Activated B cell treated with CpG ODN at 0.5 μM for 24 hours (primary cell): ENCODE measurements around the gene TUBB. TPM values are rescaled to one million over a fixed set of nuclear protein-coding genes. Genes with fewer than 3 reads are reported as not detected.
A peak's percentile ranks its signal among the peaks of the same experiment; 100 is the strongest.

ENCODE experiments used
- ATAC-seq: fragments of 200-7000 bp; cut with Tn5 transposase; one replicate; pipeline ENCODE4 v1.10.0; 2021; ENCODE audit warnings: low read depth, mild to moderate bottlenecking, moderate library complexity
- CTCF ChIA-PET: fragments of 350-600 bp; sonication (Branson Sonifier 250); formaldehyde crosslinking; loops from one replicate; lab custom pipeline; 2021; ENCODE audit warnings: antibody characterized with exemption; lab: Charles Lee
- POLR2A ChIA-PET: fragments of 350-600 bp; sonication (Branson Sonifier 250); formaldehyde crosslinking; loops from one replicate; lab custom pipeline; 2021; ENCODE audit warnings: antibody characterized with exemption; lab: Charles Lee
- DNase-seq: peaks from one replicate; pipeline ENCODE4 v3.0.0; 2022
- H3K27ac Mint-ChIP-seq: one replicate; pipeline ENCODE4 v1.8.0; 2020; ENCODE audit warnings: mixed read lengths
- H3K27me3 Mint-ChIP-seq: one replicate; pipeline ENCODE4 v1.8.0; 2021; ENCODE audit warnings: mixed read lengths
- H3K36me3 Mint-ChIP-seq: one replicate; pipeline ENCODE4 v1.8.0; 2021; ENCODE audit warnings: low read depth, mixed read lengths
- H3K4me1 Mint-ChIP-seq: one replicate; pipeline ENCODE4 v1.8.0; 2021; ENCODE audit warnings: mixed read lengths
- H3K4me3 Mint-ChIP-seq: one replicate; pipeline ENCODE4 v1.8.0; 2020; ENCODE audit warnings: mild to moderate bottlenecking, mixed read lengths
- H3K9me3 Mint-ChIP-seq: one replicate; pipeline ENCODE4 v1.8.0; 2020; ENCODE audit warnings: mixed read lengths
- CTCF ChIP-seq: fragments of 200-600 bp; IDR thresholded peaks from one replicate; pipeline ENCODE4 v1.8.0; 2022; ENCODE audit warnings: antibody characterized with exemption, mild to moderate bottlenecking
- intact Hi-C: fragments of 100-400 bp; cut with micrococcal nuclease; formaldehyde crosslinking; loops from one replicate; pipeline ENCODE4 v1.15.1; 2024
- total RNA-seq: library from RNA; stranded (reverse); gene quantifications from 2 replicates; pipeline ENCODE4 v1.2.3, GENCODE V29; 2022

Gene TUBB
- total RNA-seq, 1 donor from 2014 or later = 700 TPM

- no peaks in the 10 kb centered on the region for H3K9me3 Mint-ChIP-seq
- H3K4me1 Mint-ChIP-seq = peaks cover 61% of the 10 kb centered on the region
- peaks cover 24% of the 10 kb centered on the region for H3K36me3 Mint-ChIP-seq
- H3K4me3 Mint-ChIP-seq = peak overlapping the region; percentile 92
- POLR2A ChIA-PET = interaction anchor here (0.8 to 8.2 kb wide), 7 partner anchors 8 to 74 kb away, joined by 3 to 262 read pairs (median 12); partner anchors contain the start of genes DHX16, MDC1, MRPS18B and PPP1R10
- CTCF ChIA-PET = interaction anchor here (1.3 to 6.1 kb wide), 5 partner anchors 9 to 41 kb away, joined by 4 to 58 read pairs (median 22); partner anchors contain the start of gene MDC1
- intact Hi-C loops = loop anchor here (10.0 kb wide), 1 partner anchor 876 kb away; no protein-coding TSS in a partner anchor
- no peaks in the 10 kb centered on the region for H3K27me3 Mint-ChIP-seq
- peak overlapping the region; percentile 99 for H3K27ac Mint-ChIP-seq
- no peak for TF ChIP-seq CTCF
- DNase-seq (no peak), ATAC-seq (no peak)
These were observed 30.9 kb upstream of the TUBB start for GRCh38 chr6:30689022-30689865.

DNA sequence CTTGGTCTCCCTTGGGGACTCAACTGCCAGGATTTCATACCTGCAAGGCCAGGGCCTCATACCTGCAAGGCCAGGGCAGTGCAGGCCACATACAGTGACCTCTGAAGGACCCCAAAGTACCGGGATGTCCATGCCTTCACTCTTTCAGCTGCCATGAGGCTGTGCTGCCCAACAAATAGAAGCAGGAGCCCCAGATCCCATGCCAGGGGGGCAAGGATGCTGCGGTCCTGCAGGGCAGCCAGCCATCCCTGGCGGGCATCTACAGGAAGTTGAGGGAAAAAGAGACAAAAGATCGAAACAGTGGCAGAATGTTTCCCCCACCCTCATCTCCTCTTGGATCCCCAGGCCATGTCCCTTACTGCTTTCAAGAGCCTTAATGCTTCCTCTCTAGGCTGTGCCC lies 30.2 kb upstream of the TUBB start:
- DNase-seq = no peak
- no peak for ATAC-seq
- Mint-ChIP-seq H3K27me3 (no peaks in the 10 kb centered on the region), H3K4me3 (peak overlapping the region; percentile 92), H3K9me3 (no peaks in the 10 kb centered on the region), H3K4me1 (peaks cover 59% of the 10 kb centered on the region), H3K27ac (peak overlapping the region; percentile 99), H3K36me3 (peaks cover 19% of the 10 kb centered on the region)
- no peak for TF ChIP-seq CTCF
- intact Hi-C loops = loop anchor here (1.0 to 10.0 kb wide), 2 partner anchors 13 to 875 kb away; no protein-coding TSS in a partner anchor
- ChIA-PET POLR2A (interaction anchor here (0.8 to 8.2 kb wide), 4 partner anchors 9 to 75 kb away, joined by 3 to 262 read pairs (median 4); partner anchors contain the start of genes DHX16, MDC1 and TUBB), CTCF (interaction anchor here (1.6 to 6.1 kb wide), 3 partner anchors 10 to 41 kb away, joined by 4 to 58 read pairs (median 31); no protein-coding TSS in a partner anchor)

GRCh38 chr6:30690403-30691207 lies 29.5 kb upstream of the TUBB start, which contains the start of gene NRM:
NRM (minus strand) TSS chr6:30690984; CDS start chr6:30690974, 10 bp downstream.
- Mint-ChIP-seq H3K36me3 (peaks cover 13% of the 10 kb centered on the region), H3K27ac (peak within 1 kb of the TSS; percentile 99), H3K4me3 (peak within 1 kb of the TSS; percentile 92), H3K27me3 (no peaks in the 10 kb centered on the region), H3K9me3 (no peaks in the 10 kb centered on the region), H3K4me1 (peaks cover 53% of the 10 kb centered on the region)
- TF ChIP-seq CTCF = no peak
- peak; percentile 25 for ATAC-seq
- POLR2A ChIA-PET = interaction anchor here (1.0 to 8.2 kb wide), 5 partner anchors 8 to 75 kb away, joined by 3 to 262 read pairs (median 5); partner anchors contain the start of genes MDC1 and TUBB
- intact Hi-C loops = loop anchor here (1.0 kb wide), 1 partner anchor 13 kb away; no protein-coding TSS in a partner anchor
- CTCF ChIA-PET = interaction anchor here (1.1 to 6.1 kb wide), 4 partner anchors 11 to 40 kb away, joined by 3 to 58 read pairs (median 18); no protein-coding TSS in a partner anchor
- peak; percentile 74 for DNase-seq

GRCh38 chr6:30691208-30691847 lies 28.8 kb upstream of the TUBB start:
- intact Hi-C loops = no loop called here
- no peak for TF ChIP-seq CTCF
- peaks cover 7% of the 10 kb centered on the region for H3K36me3 Mint-ChIP-seq
- CTCF ChIA-PET = interaction anchor here (1.1 to 6.1 kb wide), 6 partner anchors 11 to 120 kb away, joined by 3 to 58 read pairs (median 6); partner anchors contain the start of gene ABCF1
- no peaks in the 10 kb centered on the region for H3K27me3 Mint-ChIP-seq
- H3K4me1 Mint-ChIP-seq = peaks cover 49% of the 10 kb centered on the region
- peak overlapping the region; percentile 92 for H3K4me3 Mint-ChIP-seq
- peak overlapping the region; percentile 84 for H3K27ac Mint-ChIP-seq
- no peaks in the 10 kb centered on the region for H3K9me3 Mint-ChIP-seq
- DNase-seq (no peak), ATAC-seq (no peak)
- POLR2A ChIA-PET = interaction anchor here (0.7 to 8.2 kb wide), 4 partner anchors 9 to 197 kb away, joined by 3 to 262 read pairs (median 10); partner anchors contain the start of genes MDC1 and TUBB
